Activated CD4-positive, alpha-beta memory T cell treated with anti-CD3 and anti-CD28 coated beads, Interleukin-2, amount 10 ng/mL, durations not matched to agents 7 days and 5 days (primary cell): ENCODE results near the gene MRPL54. TPM values are rescaled to one million over a fixed set of nuclear protein-coding genes. Genes with fewer than 3 reads are reported as not detected.

Experiments used
- CTCF ChIA-PET: fragments of 350-600 bp; sonication (Branson Sonifier 250); formaldehyde crosslinking; loops from one replicate; lab custom pipeline; 2021; ENCODE audit warnings: antibody characterized with exemption, inconsistent platforms; lab: Charles Lee
- POLR2A ChIA-PET: fragments of 350-600 bp; sonication (Branson Sonifier 250); formaldehyde crosslinking; loops from one replicate; lab custom pipeline; 2021; ENCODE audit warnings: antibody characterized with exemption; lab: Charles Lee
- DNase-seq: peaks from one replicate; pipeline ENCODE4 v3.0.0-alpha.2; 2020
- H3K27ac Mint-ChIP-seq: one replicate; pipeline ENCODE4 v1.8.0; 2021; ENCODE audit warnings: mild to moderate bottlenecking, mixed read lengths
- H3K27me3 Mint-ChIP-seq: one replicate; pipeline ENCODE4 v1.8.0; 2021; ENCODE audit warnings: mixed read lengths
- H3K36me3 Mint-ChIP-seq: one replicate; pipeline ENCODE4 v1.8.0; 2021; ENCODE audit warnings: low read depth, mixed read lengths
- H3K4me1 Mint-ChIP-seq: one replicate; pipeline ENCODE4 v1.8.0; 2021; ENCODE audit warnings: mixed read lengths
- H3K4me3 Mint-ChIP-seq: one replicate; pipeline ENCODE4 v1.8.0; 2021; ENCODE audit warnings: mild to moderate bottlenecking, mixed read lengths
- H3K9me3 Mint-ChIP-seq: one replicate; pipeline ENCODE4 v1.8.0; 2021; ENCODE audit warnings: mixed read lengths
- total RNA-seq, 2 experiments: library from RNA; stranded (reverse); gene quantifications; one replicate each; pipeline ENCODE4 v1.2.3, GENCODE V29; 2021

Gene MRPL54
- total RNA-seq, 2 experiments from 2014 or later: 71.5 to 75.8 TPM

GRCh38 chr19:3801412-3802096, 39.1 kb downstream of the MRPL54 start:
- H3K4me3 Mint-ChIP-seq: peak overlapping the region; percentile 40
- H3K4me1 Mint-ChIP-seq: peaks cover 28% of the 10 kb centered on the region
- H3K27ac Mint-ChIP-seq: no peak overlapping the region
- ChIA-PET POLR2A (no interaction called here), CTCF (no interaction called here)
- H3K36me3 Mint-ChIP-seq: peaks cover 7% of the 10 kb centered on the region
- peaks cover 6% of the 10 kb centered on the region for H3K27me3 Mint-ChIP-seq
- DNase-seq: peak; percentile 74
- peaks cover 4% of the 10 kb centered on the region for H3K9me3 Mint-ChIP-seq

DNA sequence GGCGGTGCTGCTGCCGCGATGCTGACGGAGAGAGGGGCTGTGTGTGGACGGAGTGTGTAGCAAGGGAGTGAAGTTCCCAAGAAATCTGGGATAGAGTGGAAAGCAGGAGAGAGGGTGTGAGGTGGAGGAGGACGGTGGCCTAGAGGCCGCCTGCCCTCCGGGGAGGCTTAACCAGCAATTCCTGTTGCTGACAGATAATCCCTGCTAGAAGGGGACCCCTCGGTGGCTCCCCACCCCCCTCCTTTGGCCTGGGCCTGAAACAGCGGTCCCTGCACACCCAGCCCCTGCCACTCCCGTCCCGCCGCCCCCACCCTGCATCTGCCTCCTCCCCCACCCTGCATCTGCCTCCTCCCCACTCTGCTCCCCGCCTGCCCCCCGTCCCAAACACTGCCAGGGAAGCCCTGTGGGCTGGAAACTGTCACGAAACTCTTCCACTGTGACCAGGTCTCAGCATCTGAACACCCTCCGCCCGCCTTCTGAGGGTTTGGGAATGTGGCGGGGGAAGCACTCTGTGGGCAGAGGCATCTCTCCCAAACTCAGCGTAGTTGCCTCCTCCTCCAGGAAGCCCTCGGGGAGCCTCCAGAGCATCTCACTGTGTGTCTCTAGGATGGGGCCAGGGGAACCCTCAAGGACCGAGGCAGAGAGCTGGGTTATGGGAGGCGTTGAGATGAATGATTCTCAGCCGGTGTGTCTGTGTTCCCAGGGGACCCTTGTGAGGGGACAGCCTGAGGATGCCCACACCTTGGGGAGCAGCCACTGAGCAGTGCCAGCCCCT, 40.8 kb downstream of the MRPL54 start:
- Mint-ChIP-seq H3K4me1 (peaks cover 32% of the 10 kb centered on the region), H3K27me3 (peaks cover 6% of the 10 kb centered on the region), H3K9me3 (peaks cover 7% of the 10 kb centered on the region), H3K36me3 (no peaks in the 10 kb centered on the region), H3K4me3 (no peak overlapping the region), H3K27ac (no peak overlapping the region)
- ChIA-PET CTCF (no interaction called here), POLR2A (no interaction called here)
- DNase-seq: no peak

DNA sequence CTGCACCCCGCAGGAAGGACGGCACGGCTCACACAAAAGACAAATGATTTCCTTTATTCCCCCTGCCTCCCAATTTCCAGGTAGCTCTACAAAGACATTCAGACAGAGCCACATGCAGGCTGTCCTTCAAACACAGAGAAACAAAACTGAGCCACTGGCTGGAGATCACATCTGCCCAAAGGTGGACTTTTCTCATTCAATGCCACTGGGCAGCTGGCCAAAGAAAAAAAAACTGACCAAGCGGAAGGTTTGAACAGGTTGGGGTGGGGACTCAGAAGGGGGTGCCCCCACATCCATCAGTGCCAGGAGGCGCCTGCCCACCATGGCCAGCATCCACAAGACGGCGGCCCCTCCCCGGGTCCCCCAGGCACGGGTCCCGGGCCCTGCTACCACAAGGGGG, 41.5 kb downstream of the MRPL54 start:
- CTCF ChIA-PET: no interaction called here
- Mint-ChIP-seq H3K27me3 (peaks cover 6% of the 10 kb centered on the region), H3K27ac (no peak overlapping the region), H3K4me3 (no peak overlapping the region), H3K36me3 (no peaks in the 10 kb centered on the region), H3K9me3 (peaks cover 7% of the 10 kb centered on the region), H3K4me1 (peaks cover 29% of the 10 kb centered on the region)
- POLR2A ChIA-PET: interaction anchor here (2.2 kb wide), 1 partner anchor 41 kb away, joined by 7 read pairs; the partner anchor contains the start of gene MRPL54
- DNase-seq: no peak

DNA sequence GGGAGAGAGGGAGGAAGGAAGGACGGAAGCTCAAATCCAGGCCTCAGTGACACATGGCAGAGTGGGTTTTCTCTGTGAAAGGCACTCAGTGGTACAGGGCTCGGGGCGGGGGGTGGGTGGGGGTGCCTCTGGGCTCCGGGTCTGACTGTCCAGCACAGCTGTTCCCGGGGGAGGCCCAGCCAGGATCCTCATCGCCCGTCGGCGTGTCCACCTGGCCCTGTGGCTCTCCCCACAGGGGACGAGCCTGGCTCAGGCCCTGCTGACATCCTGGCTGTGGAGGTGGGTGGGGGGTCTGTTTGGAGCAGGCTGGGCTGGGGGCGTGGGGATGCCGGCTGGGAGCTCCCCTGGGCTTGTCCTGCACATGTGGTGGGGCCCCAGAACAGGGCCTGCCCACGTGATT, 41.9 kb downstream of the MRPL54 start:
- CTCF ChIA-PET: no interaction called here
- POLR2A ChIA-PET: interaction anchor here (1.3 to 2.2 kb wide), 2 partner anchors 18 to 41 kb away, joined by 3 to 7 read pairs; partner anchors contain the start of gene MRPL54

DNA sequence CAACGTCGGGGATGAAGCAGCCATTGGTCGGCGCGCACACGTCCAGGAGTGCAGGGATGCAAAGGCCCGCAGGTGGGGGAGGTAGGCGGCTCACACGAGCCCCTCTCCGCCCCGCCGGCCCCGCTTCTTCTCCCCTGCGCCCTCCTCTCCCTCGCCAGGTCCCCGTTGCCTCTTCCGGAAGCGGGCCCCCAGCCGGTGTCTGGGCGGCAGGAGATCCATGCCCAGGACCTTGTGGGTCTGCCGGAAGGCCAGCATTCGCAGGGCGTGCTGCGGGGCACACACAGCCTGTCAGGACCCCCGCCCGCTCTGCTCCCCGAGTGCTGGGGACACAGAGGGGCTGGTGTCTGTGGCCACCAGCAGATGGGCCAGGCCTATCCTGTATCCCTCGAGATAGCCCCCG, 43.4 kb downstream of the MRPL54 start:
- H3K36me3 Mint-ChIP-seq: no peaks in the 10 kb centered on the region
- no peak overlapping the region for H3K4me3 Mint-ChIP-seq
- POLR2A ChIA-PET: interaction anchor here (2.2 kb wide), 1 partner anchor 43 kb away, joined by 7 read pairs; the partner anchor contains the start of gene MRPL54
- peaks cover 25% of the 10 kb centered on the region for H3K4me1 Mint-ChIP-seq
- peaks cover 4% of the 10 kb centered on the region for H3K27me3 Mint-ChIP-seq
- H3K9me3 Mint-ChIP-seq: peaks cover 7% of the 10 kb centered on the region
- DNase-seq: no peak
- H3K27ac Mint-ChIP-seq: no peak overlapping the region
- CTCF ChIA-PET: no interaction called here

More for the DNA sequence above, 41.9 kb downstream of the MRPL54 start:
- no peak for DNase-seq
- H3K4me3 Mint-ChIP-seq: no peak overlapping the region
- H3K36me3 Mint-ChIP-seq: no peaks in the 10 kb centered on the region
- H3K4me1 Mint-ChIP-seq: peaks cover 25% of the 10 kb centered on the region
- no peak overlapping the region for H3K27ac Mint-ChIP-seq
- peaks cover 7% of the 10 kb centered on the region for H3K9me3 Mint-ChIP-seq
- peaks cover 6% of the 10 kb centered on the region for H3K27me3 Mint-ChIP-seq

- no peak overlapping the region for H3K27ac Mint-ChIP-seq
- peaks cover 2% of the 10 kb centered on the region for H3K27me3 Mint-ChIP-seq
- H3K4me3 Mint-ChIP-seq: no peak overlapping the region
- POLR2A ChIA-PET: no interaction called here
- H3K36me3 Mint-ChIP-seq: no peaks in the 10 kb centered on the region
- CTCF ChIA-PET: no interaction called here
- peaks cover 23% of the 10 kb centered on the region for H3K4me1 Mint-ChIP-seq
- peaks cover 7% of the 10 kb centered on the region for H3K9me3 Mint-ChIP-seq
- no peak for DNase-seq
Observed at GRCh38 chr19:3807131-3807480, 44.6 kb downstream of the MRPL54 start.

- peaks cover 30% of the 10 kb centered on the region for H3K4me1 Mint-ChIP-seq
- no peak overlapping the region for H3K4me3 Mint-ChIP-seq
- peaks cover 2% of the 10 kb centered on the region for H3K27me3 Mint-ChIP-seq
- no peak for DNase-seq
- CTCF ChIA-PET: no interaction called here
- peaks cover 3% of the 10 kb centered on the region for H3K36me3 Mint-ChIP-seq
- no peak overlapping the region for H3K27ac Mint-ChIP-seq
- POLR2A ChIA-PET: no interaction called here
- peaks cover 7% of the 10 kb centered on the region for H3K9me3 Mint-ChIP-seq
Observed at GRCh38 chr19:3807574-3808354, 45.3 kb downstream of the MRPL54 start.

DNA sequence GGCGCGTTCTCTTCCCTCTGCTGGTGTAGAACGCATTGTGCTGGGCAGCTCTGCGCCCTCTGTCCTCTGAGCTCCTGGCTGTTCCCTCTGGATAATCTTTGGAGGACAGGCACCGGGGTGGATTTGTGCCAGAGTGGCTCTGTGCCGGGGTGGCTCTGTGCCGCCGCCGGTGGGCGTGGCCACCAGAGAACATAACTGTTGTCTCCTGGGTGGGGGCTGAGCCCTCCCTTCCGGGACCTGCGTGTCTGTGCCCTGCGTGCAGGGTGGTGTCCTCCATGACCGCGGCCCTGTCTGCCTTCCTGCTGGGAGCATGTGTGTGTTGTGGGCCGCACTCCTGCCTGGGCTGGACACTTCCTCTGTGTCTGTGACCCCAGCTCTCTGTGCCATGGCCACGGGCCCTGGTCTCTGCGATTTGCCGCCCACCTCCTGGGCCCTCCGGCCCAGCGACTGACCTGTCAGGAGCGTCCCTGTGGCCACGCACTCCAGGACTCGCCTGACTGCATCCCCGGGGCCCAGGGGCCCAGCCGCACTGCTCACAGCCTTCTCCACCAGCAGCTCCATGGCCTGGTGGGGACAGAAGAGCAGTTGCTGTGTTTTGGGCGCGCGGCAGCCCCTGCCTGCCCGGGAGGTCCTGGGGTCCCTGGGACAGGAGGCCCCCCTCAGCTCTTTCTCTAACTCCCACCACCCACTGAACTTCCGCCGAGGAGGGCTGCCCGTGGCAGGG, 46.1 kb downstream of the MRPL54 start:
- H3K36me3 Mint-ChIP-seq: peaks cover 3% of the 10 kb centered on the region
- peaks cover 38% of the 10 kb centered on the region for H3K4me1 Mint-ChIP-seq
- DNase-seq: no peak
- H3K9me3 Mint-ChIP-seq: peaks cover 7% of the 10 kb centered on the region
- POLR2A ChIA-PET: no interaction called here
- no peak overlapping the region for H3K4me3 Mint-ChIP-seq
- H3K27ac Mint-ChIP-seq: no peak overlapping the region
- no peaks in the 10 kb centered on the region for H3K27me3 Mint-ChIP-seq
- CTCF ChIA-PET: no interaction called here

GRCh38 chr19:3809881-3810707, 47.6 kb downstream of the MRPL54 start:
- Mint-ChIP-seq H3K4me3 (no peak overlapping the region), H3K4me1 (peaks cover 48% of the 10 kb centered on the region), H3K36me3 (peaks cover 6% of the 10 kb centered on the region), H3K9me3 (peaks cover 7% of the 10 kb centered on the region), H3K27me3 (no peaks in the 10 kb centered on the region), H3K27ac (no peak overlapping the region)
- POLR2A ChIA-PET: no interaction called here
- DNase-seq: no peak
- CTCF ChIA-PET: interaction anchor here (0.9 to 3.7 kb wide), 2 partner anchors 12 to 47 kb away, joined by 3 to 25 read pairs; partner anchors contain the start of gene MRPL54

DNA sequence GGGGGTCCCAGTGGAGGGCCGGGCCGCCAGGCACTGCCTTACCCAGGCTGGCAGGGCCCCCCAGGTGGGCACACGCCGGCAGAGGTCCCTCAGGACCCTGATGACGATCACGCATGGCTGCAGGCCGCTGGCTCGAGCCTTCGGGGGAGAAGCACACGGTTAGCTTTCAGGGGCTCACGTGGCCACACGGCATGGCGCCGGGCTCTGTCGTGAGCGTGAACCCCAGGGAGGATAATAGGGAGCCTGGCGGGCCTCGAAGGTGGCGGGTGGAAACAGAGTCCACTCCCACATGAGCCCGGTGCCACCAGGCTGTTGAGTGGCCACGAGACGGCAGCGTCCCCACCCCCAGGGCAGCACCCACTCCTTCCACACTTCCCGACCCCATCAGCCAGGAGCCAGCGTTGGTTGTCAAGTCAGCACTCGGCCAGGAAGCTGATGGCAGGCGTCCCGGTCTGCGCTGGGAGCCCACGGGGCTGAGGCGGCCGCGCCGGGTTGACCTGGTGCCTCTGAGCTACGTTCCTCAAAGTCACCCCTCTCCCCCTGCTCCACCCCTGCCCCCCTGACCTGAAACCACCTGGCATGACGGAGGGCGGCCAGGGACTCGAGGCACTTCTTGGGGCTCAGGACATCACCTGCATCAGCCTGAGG, 48.4 kb downstream of the MRPL54 start:
- no peak for DNase-seq
- CTCF ChIA-PET: interaction anchor here (2.1 to 3.7 kb wide), 3 partner anchors 11 to 48 kb away, joined by 19 to 25 read pairs (median 21); partner anchors contain the start of gene MRPL54
- H3K27ac Mint-ChIP-seq: peak overlapping the region; percentile 16
- H3K27me3 Mint-ChIP-seq: no peaks in the 10 kb centered on the region
- no peak overlapping the region for H3K4me3 Mint-ChIP-seq
- peaks cover 6% of the 10 kb centered on the region for H3K36me3 Mint-ChIP-seq
- H3K9me3 Mint-ChIP-seq: peaks cover 7% of the 10 kb centered on the region
- POLR2A ChIA-PET: interaction anchor here (3.2 to 3.8 kb wide), 2 partner anchors 12 to 49 kb away, joined by 15 to 53 read pairs; partner anchors contain the start of genes APBA3 and MRPL54
- peaks cover 47% of the 10 kb centered on the region for H3K4me1 Mint-ChIP-seq
